ENCODE data around the gene NEAT1. TPM values are rescaled to one million over a fixed set of nuclear protein-coding genes. Genes with fewer than 3 reads are reported as not detected.

NEAT1 gene
- total RNA-seq, 2 experiments from 2014 or later, result 221 to 223 TPM

GRCh38 chr11:65389294-65389980 lies 33.2 kb upstream of the NEAT1 start:
- CTCF ChIA-PET, result interaction anchor here (0.6 to 3.2 kb wide), 2 partner anchors 27 to 541 kb away, joined by 3 to 19 read pairs; no protein-coding TSS in a partner anchor
- intact Hi-C loops (cut with DNase I, micrococcal nuclease), result loop anchor here in 1 of 2 experiments (2.0 kb wide), 1 partner anchor 15 kb away; no protein-coding TSS in a partner anchor

GRCh38 chr11:65390099-65390941 lies 32.3 kb upstream of the NEAT1 start:
- CTCF ChIA-PET, result interaction anchor here (1.8 kb wide), 1 partner anchor 8 kb away, joined by 4 read pairs; no protein-coding TSS in a partner anchor
- Mint-ChIP-seq H3K27ac (no peak overlapping the region), H3K4me3 (peak overlapping the region; percentile 48), H3K27me3 (no peaks in the 10 kb centered on the region), H3K36me3 (ENCODE audit: low read depth) (peaks cover 24% of the 10 kb centered on the region), H3K4me1 (ENCODE audit: low read depth) (peaks cover 42% of the 10 kb centered on the region), H3K9me3 (no peaks in the 10 kb centered on the region)
- H3K9me3 ChIP-seq (ENCODE audit: control insufficient read depth in 1 of 2, insufficient read depth in 1 of 2, low read length in 2 of 2), result no peaks in the 10 kb centered on the region
- TF ChIP-seq CTCF (IDR thresholded peaks at IDR 0.05), result no peak
- H3K27ac ChIP-seq (ENCODE audit: low read depth in 1 of 2, low read length in 2 of 2), result no peak overlapping the region
- no peak overlapping the region for H3K4me3 ChIP-seq (ENCODE audit: low read length)
- no peaks in the 10 kb centered on the region for H3K27me3 ChIP-seq (ENCODE audit: control insufficient read depth in 1 of 2, insufficient read depth in 2 of 2, low read length in 2 of 2)
- ATAC-seq (ENCODE audit: poor library complexity) (no peak), DNase-seq (no peak)
- intact Hi-C loops (cut with DNase I, micrococcal nuclease), result no loop called here
- H3K4me1 ChIP-seq (ENCODE audit: insufficient read depth, low read length), result peaks cover 57% of the 10 kb centered on the region
- H3K36me3 ChIP-seq (ENCODE audit: insufficient read depth, low read length), result peaks cover 45% of the 10 kb centered on the region
- POLR2A ChIA-PET, result interaction anchor here (13.2 to 14.4 kb wide), 2 partner anchors 30 to 113 kb away, joined by 225 to 350 read pairs; partner anchors contain the start of genes MALAT1 and NEAT1

More at GRCh38 chr11:65389294-65389980, 33.2 kb upstream of the NEAT1 start:
- H3K4me3 ChIP-seq (ENCODE audit: low read length), result no peak overlapping the region
- Mint-ChIP-seq H3K36me3 (ENCODE audit: low read depth) (peaks cover 24% of the 10 kb centered on the region), H3K27me3 (no peaks in the 10 kb centered on the region), H3K4me1 (ENCODE audit: low read depth) (peaks cover 51% of the 10 kb centered on the region), H3K27ac (peak overlapping the region; percentile 78), H3K9me3 (no peaks in the 10 kb centered on the region), H3K4me3 (peak overlapping the region; percentile 82)
- POLR2A ChIA-PET, result interaction anchor here (13.2 to 14.4 kb wide), 2 partner anchors 31 to 114 kb away, joined by 225 to 350 read pairs; partner anchors contain the start of genes MALAT1 and NEAT1
- H3K27ac ChIP-seq (ENCODE audit: low read depth in 1 of 2, low read length in 2 of 2), result no peak overlapping the region
- ATAC-seq (ENCODE audit: poor library complexity) (no peak), DNase-seq (no peak)
- H3K9me3 ChIP-seq (ENCODE audit: control insufficient read depth in 1 of 2, insufficient read depth in 1 of 2, low read length in 2 of 2), result no peaks in the 10 kb centered on the region
- TF ChIP-seq CTCF (IDR thresholded peaks at IDR 0.05), result no peak
- peaks cover 66% of the 10 kb centered on the region for H3K4me1 ChIP-seq (ENCODE audit: insufficient read depth, low read length)
- H3K27me3 ChIP-seq (ENCODE audit: control insufficient read depth in 1 of 2, insufficient read depth in 2 of 2, low read length in 2 of 2), result no peaks in the 10 kb centered on the region
- peaks cover 40% of the 10 kb centered on the region for H3K36me3 ChIP-seq (ENCODE audit: insufficient read depth, low read length)

- Mint-ChIP-seq H3K36me3 (ENCODE audit: low read depth) (peaks cover 28% of the 10 kb centered on the region), H3K9me3 (no peaks in the 10 kb centered on the region), H3K27ac (no peak overlapping the region), H3K27me3 (no peaks in the 10 kb centered on the region), H3K4me3 (peak overlapping the region; percentile 48), H3K4me1 (ENCODE audit: low read depth) (peaks cover 35% of the 10 kb centered on the region)
- H3K4me3 ChIP-seq (ENCODE audit: low read length), result no peak overlapping the region
- H3K36me3 ChIP-seq (ENCODE audit: insufficient read depth, low read length), result peaks cover 52% of the 10 kb centered on the region
- H3K27ac ChIP-seq (ENCODE audit: low read depth in 1 of 2, low read length in 2 of 2), result no peak overlapping the region
- H3K4me1 ChIP-seq (ENCODE audit: insufficient read depth, low read length), result peaks cover 50% of the 10 kb centered on the region
- ATAC-seq (ENCODE audit: poor library complexity), result no peak
- no peak for TF ChIP-seq CTCF (IDR thresholded peaks at IDR 0.05)
- no peak for DNase-seq
- ChIA-PET POLR2A (interaction anchor here (13.2 to 14.4 kb wide), 2 partner anchors 29 to 113 kb away, joined by 225 to 350 read pairs; partner anchors contain the start of genes MALAT1 and NEAT1), CTCF (interaction anchor here (1.8 kb wide), 1 partner anchor 9 kb away, joined by 4 read pairs; no protein-coding TSS in a partner anchor)
- H3K27me3 ChIP-seq (ENCODE audit: control insufficient read depth in 1 of 2, insufficient read depth in 2 of 2, low read length in 2 of 2), result no peaks in the 10 kb centered on the region
- intact Hi-C loops (cut with DNase I, micrococcal nuclease), result no loop called here
- H3K9me3 ChIP-seq (ENCODE audit: control insufficient read depth in 1 of 2, insufficient read depth in 1 of 2, low read length in 2 of 2), result no peaks in the 10 kb centered on the region
These were observed 31.6 kb upstream of the NEAT1 start for GRCh38 chr11:65390996-65391395.
